D721Med (cell line): ENCODE results near the gene FNDC11.

ENCODE experiments used
- DNase-seq: peaks from one replicate; pipeline ENCODE4 v3.0.0; 2011; ENCODE audit warnings: low spot score; ENCODE audit not compliant: insufficient read length
- FAIRE-seq: peaks from 2 replicates; lab custom pipeline; 2011; peaks lifted over from hg19 to GRCh38; lab: Jason Lieb, UNC
- CTCF ChIP-seq: IDR thresholded peaks from 2 replicates; pipeline ENCODE4 v1.5.1; 2012; ENCODE audit warnings: mild to moderate bottlenecking, control low read depth; ENCODE audit not compliant: insufficient read depth; ENCODE audit errors: missing control alignments

FNDC11 gene

GRCh38 chr20:63542031-63542559 lies 11.9 kb upstream of the FNDC11 start:
- FAIRE-seq: no peak
- TF ChIP-seq CTCF: no peak
- no peak for DNase-seq

GRCh38 chr20:63542696-63543095 lies 11.3 kb upstream of the FNDC11 start:
- FAIRE-seq (no peak), DNase-seq (no peak)
- no peak for TF ChIP-seq CTCF

GRCh38 chr20:63543131-63543530 lies 10.8 kb upstream of the FNDC11 start:
- no peak for FAIRE-seq
- DNase-seq: no peak

GRCh38 chr20:63543733-63544132 lies 10.2 kb upstream of the FNDC11 start:
- no peak for TF ChIP-seq CTCF
- FAIRE-seq: no peak

More at GRCh38 chr20:63543131-63543530, 10.8 kb upstream of the FNDC11 start:
- TF ChIP-seq CTCF: no peak

GRCh38 chr20:63544241-63544957 lies 9.6 kb upstream of the FNDC11 start:
- FAIRE-seq (no peak), DNase-seq (no peak)
- TF ChIP-seq CTCF: no peak

More at GRCh38 chr20:63543733-63544132, 10.2 kb upstream of the FNDC11 start:
- DNase-seq: no peak

- no peak for TF ChIP-seq CTCF
- FAIRE-seq: no peak
- DNase-seq: no peak
Measured at GRCh38 chr20:63544958-63545516, 8.9 kb upstream of the FNDC11 start.

- no peak for FAIRE-seq
- TF ChIP-seq CTCF: no peak
- DNase-seq: no peak
Measured at GRCh38 chr20:63545814-63546213, 8.1 kb upstream of the FNDC11 start.
